GM12891 (cell line): ENCODE data around the gene LCN10.
A peak's percentile ranks its signal among the peaks of the same experiment; 100 is the strongest.

ENCODE experiments used
- DNase-seq: peaks from one replicate; pipeline ENCODE4 v3.0.0; 2011; ENCODE audit warnings: low spot score; ENCODE audit not compliant: insufficient read length
- FAIRE-seq: peaks from 2 replicates; lab custom pipeline; 2011; peaks lifted over from hg19 to GRCh38; lab: Jason Lieb, UNC
- PAX5 ChIP-seq: IDR thresholded peaks from 2 replicates; pipeline ENCODE4 v1.6.1; 2011; ENCODE audit warnings: low read length, moderate library complexity, mild to moderate bottlenecking; ENCODE audit not compliant: insufficient read depth, severe bottlenecking
- POLR2A ChIP-seq: IDR thresholded peaks from 2 replicates; pipeline ENCODE4 v1.6.1; 2011; ENCODE audit warnings: low read depth, low read length, control low read depth
- POLR2AphosphoS5 ChIP-seq: IDR thresholded peaks from 2 replicates; pipeline ENCODE4 v1.6.1; 2011; ENCODE audit warnings: low read depth, low read length, control low read depth
- POU2F2 ChIP-seq: IDR thresholded peaks from 2 replicates; pipeline ENCODE4 v1.6.1; 2011; ENCODE audit warnings: low read depth, mild to moderate bottlenecking, control low read depth, low read length, moderate library complexity
- SPI1 ChIP-seq: IDR thresholded peaks from 2 replicates; pipeline ENCODE4 v1.6.1; 2011; ENCODE audit warnings: low read depth, low read length, control low read depth
- TAF1 ChIP-seq: IDR thresholded peaks from 2 replicates; pipeline ENCODE4 v1.6.1; 2011; ENCODE audit warnings: low read depth, low read length, control low read depth

Gene LCN10

GRCh38 chr9:136720898-136721338 lies 21.8 kb downstream of the LCN10 start:
- TF ChIP-seq PAX5 (no peak), SPI1 (no peak), POLR2AphosphoS5 (no peak), TAF1 (no peak)
- FAIRE-seq = no peak
- no peak for DNase-seq

- DNase-seq = no peak
- TF ChIP-seq POLR2A = no peak
- no peak for FAIRE-seq
These were observed 22.4 kb downstream of the LCN10 start for GRCh38 chr9:136720251-136720897.

- TF ChIP-seq POLR2AphosphoS5 (no peak), POU2F2 (no peak), PAX5 (no peak), SPI1 (no peak), POLR2A (no peak), TAF1 (no peak)
- DNase-seq = no peak
- FAIRE-seq = peak; percentile 28
These were observed 23.4 kb downstream of the LCN10 start for GRCh38 chr9:136719195-136719880.

GRCh38 chr9:136718345-136719194 lies 24.2 kb downstream of the LCN10 start:
- TF ChIP-seq TAF1 (no peak), POLR2A (no peak), POU2F2 (no peak), PAX5 (no peak), SPI1 (no peak), POLR2AphosphoS5 (no peak)
- no peak for DNase-seq
- no peak for FAIRE-seq

GRCh38 chr9:136717399-136717798 lies 25.3 kb downstream of the LCN10 start:
- TF ChIP-seq PAX5 (no peak), POLR2AphosphoS5 (no peak)
- DNase-seq (no peak), FAIRE-seq (no peak)

- DNase-seq = no peak
- TF ChIP-seq TAF1 (no peak), SPI1 (no peak), POLR2A (no peak)
- no peak for FAIRE-seq
These were observed 27.9 kb downstream of the LCN10 start for GRCh38 chr9:136714893-136715274.

- no peak for TF ChIP-seq TAF1
- no peak for TF ChIP-seq SPI1
- TF ChIP-seq POU2F2 = no peak
- TF ChIP-seq PAX5 = no peak
- TF ChIP-seq POLR2A = no peak
- no peak for TF ChIP-seq POLR2AphosphoS5
- DNase-seq = no peak
- no peak for FAIRE-seq
These were observed 28.4 kb downstream of the LCN10 start for GRCh38 chr9:136714096-136714892.

GRCh38 chr9:136713550-136713949 lies 29.2 kb downstream of the LCN10 start:
- no peak for TF ChIP-seq TAF1
- no peak for TF ChIP-seq POLR2A
- no peak for TF ChIP-seq POLR2AphosphoS5
- no peak for TF ChIP-seq POU2F2
- TF ChIP-seq PAX5 = no peak
- TF ChIP-seq SPI1 = no peak
- no peak for FAIRE-seq
- DNase-seq = no peak

GRCh38 chr9:136712690-136713544 lies 29.8 kb downstream of the LCN10 start:
- no peak for DNase-seq
- FAIRE-seq = no peak
- TF ChIP-seq POLR2A (no peak), POU2F2 (no peak), POLR2AphosphoS5 (no peak), PAX5 (no peak), SPI1 (no peak), TAF1 (no peak)
